K562 (cell line): Measurements from ENCODE around the gene ASCL3. TPM values are rescaled to one million over a fixed set of nuclear protein-coding genes. Genes with fewer than 3 reads are reported as not detected.

Experiments
- ARID1B ChIP-seq: fragments of 450-650 bp; IDR thresholded peaks from 2 replicates; pipeline ENCODE4 v1.6.1; 2016; ENCODE audit warnings: antibody characterized with exemption, mild to moderate bottlenecking, inconsistent platforms
- CAMTA2 ChIP-seq: fragments of 250-450 bp; sonication (Bioruptor Pico); conservative IDR thresholded peaks from 2 replicates; pipeline ENCODE4 v1.5.1; 2022
- EGR1 ChIP-seq: fragments of 450-650 bp; conservative IDR thresholded peaks from 2 replicates; pipeline ENCODE4 v1.6.1; 2017; ENCODE audit warnings: mild to moderate bottlenecking
- ELF2 ChIP-seq: fragments of 250-450 bp; sonication (Bioruptor Pico); IDR thresholded peaks from 2 replicates; pipeline ENCODE4 v1.5.0; 2021; ENCODE audit warnings: mild to moderate bottlenecking
- EP300 ChIP-seq: IDR thresholded peaks from 2 replicates; pipeline ENCODE4 v1.6.1; 2012; ENCODE audit warnings: low read length, improper control_type of control experiment
- ETV1 ChIP-seq: fragments of 450-650 bp; conservative IDR thresholded peaks from 2 replicates; pipeline ENCODE4 v1.6.1; 2016; ENCODE audit warnings: missing genetic modification characterization, control low read depth, low read depth, missing compliant biosample characterization
- FOXK2 ChIP-seq, 2 experiments: fragments of 450-650 bp; IDR thresholded peaks in 1 of 2; conservative IDR thresholded peaks in 1 of 2; 2 replicates each; pipeline ENCODE4 v1.6.1; 2016; ENCODE audit warnings: low read depth in 2 of 2, mild to moderate bottlenecking in 1 of 2
- FOXM1 ChIP-seq, 2 experiments: fragments of 450-650 bp in 1 of 2; sonication (generic) in 1 of 2; formaldehyde crosslinking in 1 of 2; IDR thresholded peaks; 2 replicates each; pipeline versions ENCODE4 v1.6.1 to v1.9.0; 2017 to 2022; ENCODE audit warnings: low read depth in 2 of 2, mild to moderate bottlenecking in 2 of 2, missing genetic modification reagents in 1 of 2, moderate library complexity in 1 of 2
- JUND ChIP-seq, 2 experiments: IDR thresholded peaks; 2 replicates in 1 of 2; 3 replicates in 1 of 2; pipeline ENCODE4 v1.6.1; 2011; ENCODE audit warnings: borderline replicate concordance in 2 of 2, low read depth in 2 of 2, low read length in 2 of 2, improper control_type of control experiment in 1 of 2, missing biosample characterization in 1 of 2, missing genetic modification characterization in 1 of 2, missing genetic modification reagents in 1 of 2
- KLF16 ChIP-seq: IDR thresholded peaks from 2 replicates; pipeline ENCODE4 v1.6.1; 2016; ENCODE audit warnings: antibody characterized with exemption
- MAX ChIP-seq: sonication (generic); formaldehyde crosslinking; IDR thresholded peaks from 2 replicates; pipeline ENCODE4 v1.9.0; 2022; ENCODE audit warnings: mild to moderate bottlenecking, missing genetic modification reagents
- MBD2 ChIP-seq: sonication (generic); IDR thresholded peaks from 2 replicates; pipeline ENCODE4 v1.6.1; 2016; ENCODE audit warnings: low read depth, borderline replicate concordance
- MCM5 ChIP-seq: fragments of 450-650 bp; IDR thresholded peaks from 2 replicates; pipeline ENCODE4 v1.6.1; 2016; ENCODE audit warnings: low read depth
- MEF2D ChIP-seq: conservative IDR thresholded peaks from 2 replicates; pipeline ENCODE4 v1.6.1; 2016; ENCODE audit warnings: low read depth, missing genetic modification characterization, missing compliant biosample characterization
- NR2C2 ChIP-seq, 2 experiments: fragments of 200-800 bp in 1 of 2; sonication (Bioruptor generic) in 1 of 2; sonication (generic) in 1 of 2; formaldehyde crosslinking in 1 of 2; IDR thresholded peaks; 2 replicates each; pipeline versions ENCODE4 v1.6.1 to v1.8.0; 2016 to 2022; ENCODE audit warnings: mild to moderate bottlenecking in 1 of 2, missing compliant biosample characterization in 1 of 2, missing genetic modification characterization in 1 of 2, missing genetic modification reagents in 1 of 2
- NR3C1 ChIP-seq: sonication (generic); formaldehyde crosslinking; IDR thresholded peaks from 2 replicates; pipeline ENCODE4 v1.8.1; 2022; ENCODE audit warnings: missing genetic modification reagents
- POLR2AphosphoS5 ChIP-seq: IDR thresholded peaks from 2 replicates; pipeline ENCODE4 v1.6.1; 2011; ENCODE audit warnings: mild to moderate bottlenecking, low read depth, low read length, moderate library complexity; ENCODE audit not compliant: control insufficient read depth, insufficient read depth
- POLR2H ChIP-seq: IDR thresholded peaks from 2 replicates; pipeline ENCODE4 v1.6.1; 2016; ENCODE audit warnings: missing genetic modification characterization, low read depth, mild to moderate bottlenecking, control low read depth, missing compliant biosample characterization, moderate library complexity
- POLR3G ChIP-seq: IDR thresholded peaks from 2 replicates; pipeline ENCODE4 v1.6.1; 2011; ENCODE audit not compliant: insufficient read length, insufficient replicate concordance; ENCODE audit errors: extremely low read depth
- RAD51 ChIP-seq: fragments of 450-650 bp; IDR thresholded peaks from 2 replicates; pipeline ENCODE4 v1.7.1; 2016; ENCODE audit warnings: low read depth, mild to moderate bottlenecking, borderline replicate concordance
- SMAD4 ChIP-seq: fragments of 250-450 bp; sonication (Bioruptor Pico); conservative IDR thresholded peaks from 2 replicates; pipeline ENCODE4 v1.8.0; 2021; ENCODE audit warnings: inconsistent platforms, mild to moderate bottlenecking, moderate library complexity
- SMARCA4 ChIP-seq: fragments of 450-650 bp; IDR thresholded peaks from 2 replicates; pipeline ENCODE4 v1.6.1; 2016
- SMC3 ChIP-seq: conservative IDR thresholded peaks from 2 replicates; pipeline ENCODE4 v1.6.1; 2011; ENCODE audit warnings: low read depth, low read length, improper control_type of control experiment; ENCODE audit not compliant: insufficient read depth
- TCF7L2 ChIP-seq: fragments of 150-350 bp; IDR thresholded peaks from 2 replicates; pipeline ENCODE4 v1.6.1; 2016; ENCODE audit warnings: low read depth, mild to moderate bottlenecking, low read length, moderate library complexity
- ZKSCAN8 ChIP-seq: fragments of 200-800 bp; sonication (Bioruptor generic); IDR thresholded peaks from 2 replicates; pipeline ENCODE4 v1.6.1; 2016; ENCODE audit warnings: missing genetic modification characterization, missing compliant biosample characterization
- ZNF589 ChIP-seq: fragments of 200-800 bp; sonication (Bioruptor generic); IDR thresholded peaks from 2 replicates; pipeline ENCODE4 v1.6.1; 2016; ENCODE audit warnings: low read depth, missing genetic modification characterization, missing compliant biosample characterization
- ZNF766 ChIP-seq: fragments of 200-800 bp; sonication (Bioruptor generic); conservative IDR thresholded peaks from 2 replicates; pipeline ENCODE4 v1.6.1; 2016; ENCODE audit warnings: missing genetic modification characterization, missing compliant biosample characterization
- polyA plus RNA-seq, 8 experiments: library from polyadenylated mRNA; depleted of rRNA in 4 of 8; stranded (reverse) in 5 of 8; unstranded in 3 of 8; fragments of >200 nt; fragmentation: Nextera tagmentation in 2 of 8; fragmentation: Illumina TruSeq in 1 of 8; extraction: Ambion mirVana in 2 of 8; extraction: Trizol in 1 of 8; gene quantifications; 2 replicates each; pipeline versions ENCODE4 v1.2.1 to v1.2.3, GENCODE V29; 2011 to 2014; ENCODE audit warnings: inconsistent platforms in 1 of 8, missing spikeins in 1 of 8
- total RNA-seq, 7 experiments: library from RNA; depleted of rRNA in 6 of 7; stranded (reverse); fragments of >200 nt in 6 of 7; fragmentation: Illumina TruSeq in 2 of 7; extraction: Trizol in 2 of 7; gene quantifications; 2 replicates each; pipeline versions ENCODE4 v1.2.1 to v1.2.3, GENCODE V29; 2011 to 2021; ENCODE audit warnings: low replicate concordance in 1 of 7

ASCL3 gene
- total and polyA plus RNA-seq, 9 of the 15 experiments (the other 6 are each of a cell fraction or from before 2014, with no cell fraction given) = not detected

GRCh38 chr11:8913961-8914660, 28.7 kb downstream of the ASCL3 start (continued):
- no peak for TF ChIP-seq MCM5
- peak; percentile 30; the same call in 1 of the 2 replicates for TF ChIP-seq MAX (CRISPR knock-in tag)
- TF ChIP-seq EP300 = peak; percentile 64; the same call in 1 of the 2 replicates
- TF ChIP-seq RAD51 = peak; percentile 46
- no peak for TF ChIP-seq POLR3G
- 0 out of 2 replicates have a peak, but pooled peaks have one; percentile 27 for TF ChIP-seq ELF2
- no peak for TF ChIP-seq ZKSCAN8 (CRISPR knock-in tag)
- TF ChIP-seq POLR2H = 0 out of 2 replicates have a peak, but pooled peaks have one; percentile 16
- 0 out of 2 replicates have a peak, but pooled peaks have one; percentile 53 for TF ChIP-seq MBD2
- TF ChIP-seq ZNF589 (CRISPR knock-in tag) = peak; percentile 68; the same call in 1 of the 2 replicates
- TF ChIP-seq TCF7L2 = 0 out of 2 replicates have a peak, but pooled peaks have one; percentile 34
- peak; percentile 61 for TF ChIP-seq ARID1B
- TF ChIP-seq NR3C1 = no peak
- TF ChIP-seq JUND (IDR thresholded peaks at IDR 0.05; ENCODE audit: borderline replicate concordance, low read depth, low read length) = peak; percentile 73; the same call in 1 of the 2 replicates
- TF ChIP-seq JUND (tag; IDR thresholded peaks at IDR 0.05; ENCODE audit: borderline replicate concordance, low read depth, low read length) = peak; percentile 67; the same call in 2 of the 3 replicates
- 0 out of 2 replicates have a peak, but pooled peaks have one; percentile 26 for TF ChIP-seq SMARCA4
- TF ChIP-seq EGR1 = peak; percentile 58
- TF ChIP-seq KLF16 = peak; percentile 21; the same call in 1 of the 2 replicates
- TF ChIP-seq NR2C2 (CRISPR knock-in tag; IDR thresholded peaks at IDR 0.05) = no peak
- peak; percentile 67 for TF ChIP-seq NR2C2 (tag; IDR thresholded peaks at IDR 0.05)
- TF ChIP-seq ZNF766 (CRISPR knock-in tag) = 0 out of 2 replicates have a peak, but pooled peaks have one; percentile 27
- TF ChIP-seq CAMTA2 (CRISPR knock-in tag) = no peak
- 0 out of 2 replicates have a peak, but pooled peaks have one; percentile 36 for TF ChIP-seq SMC3
- peak; percentile 37 to 85; a peak in 2 of 4 replicates for TF ChIP-seq FOXK2 (conservative IDR thresholded peaks at IDR 0.05 in 1 of 2, IDR thresholded peaks at IDR 0.05 in 1 of 2; ENCODE audit: low read depth in 2 of 2)
- no peak for TF ChIP-seq POLR2AphosphoS5
- peak; percentile 46; the same call in 1 of the 2 replicates for TF ChIP-seq FOXM1 (IDR thresholded peaks at IDR 0.05; ENCODE audit: low read depth)
- no peak for TF ChIP-seq FOXM1 (CRISPR knock-in tag; IDR thresholded peaks at IDR 0.05; ENCODE audit: low read depth)
- peak; percentile 58 for TF ChIP-seq SMAD4 (CRISPR knock-in tag)
- peak; percentile 82 for TF ChIP-seq ETV1 (tag)
- TF ChIP-seq MEF2D (tag) = peak; percentile 85; the same call in 1 of the 2 replicates
